Measurements from ENCODE around the gene DOP1A.

DNA sequence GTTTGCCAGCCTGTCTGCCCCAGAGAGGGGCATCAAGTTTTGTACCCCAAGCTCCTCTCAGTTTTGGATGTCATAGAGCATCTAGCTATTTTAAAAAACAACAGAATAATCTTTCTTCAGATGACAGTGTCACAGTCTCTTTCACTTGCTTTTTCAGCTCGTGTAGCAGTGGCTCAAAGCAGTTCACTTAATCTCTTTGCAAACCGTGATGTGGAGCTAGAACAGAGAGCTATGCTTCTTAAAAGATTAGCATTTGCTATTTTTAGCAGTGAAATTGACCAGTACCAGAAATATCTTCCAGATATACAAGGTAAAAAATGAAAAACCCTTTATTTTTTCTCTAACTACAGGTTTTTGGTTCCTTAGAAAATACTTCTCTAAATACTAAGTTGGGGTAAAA is 88.3 kb downstream of the DOP1A start:
- TF ChIP-seq, protein P1, sequence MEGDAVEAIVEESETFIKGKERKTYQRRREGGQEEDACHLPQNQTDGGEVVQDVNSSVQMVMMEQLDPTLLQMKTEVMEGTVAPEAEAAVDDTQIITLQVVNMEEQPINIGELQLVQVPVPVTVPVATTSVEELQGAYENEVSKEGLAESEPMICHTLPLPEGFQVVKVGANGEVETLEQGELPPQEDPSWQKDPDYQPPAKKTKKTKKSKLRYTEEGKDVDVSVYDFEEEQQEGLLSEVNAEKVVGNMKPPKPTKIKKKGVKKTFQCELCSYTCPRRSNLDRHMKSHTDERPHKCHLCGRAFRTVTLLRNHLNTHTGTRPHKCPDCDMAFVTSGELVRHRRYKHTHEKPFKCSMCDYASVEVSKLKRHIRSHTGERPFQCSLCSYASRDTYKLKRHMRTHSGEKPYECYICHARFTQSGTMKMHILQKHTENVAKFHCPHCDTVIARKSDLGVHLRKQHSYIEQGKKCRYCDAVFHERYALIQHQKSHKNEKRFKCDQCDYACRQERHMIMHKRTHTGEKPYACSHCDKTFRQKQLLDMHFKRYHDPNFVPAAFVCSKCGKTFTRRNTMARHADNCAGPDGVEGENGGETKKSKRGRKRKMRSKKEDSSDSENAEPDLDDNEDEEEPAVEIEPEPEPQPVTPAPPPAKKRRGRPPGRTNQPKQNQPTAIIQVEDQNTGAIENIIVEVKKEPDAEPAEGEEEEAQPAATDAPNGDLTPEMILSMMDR (IDR thresholded peaks at IDR 0.05): no peak
- TF ChIP-seq POLR2AphosphoS5 (IDR thresholded peaks at IDR 0.05) (no peak), POLR2A (IDR thresholded peaks at IDR 0.05) (no peak), EP300 (IDR thresholded peaks at IDR 0.05) (no peak)
